K562 (cell line): ENCODE data around the gene UBE2J2.

Experiments
- FIP1L1 ChIP-seq: fragments of 200-400 bp; formaldehyde crosslinking; IDR thresholded peaks from 2 replicates; pipeline ENCODE4 v1.6.1; 2018; ENCODE audit warnings: mild to moderate bottlenecking, low read depth, low read length; ENCODE audit not compliant: poor library complexity, severe bottlenecking
- TAF15 ChIP-seq: fragments of 200-400 bp; formaldehyde crosslinking; IDR thresholded peaks from 2 replicates; pipeline ENCODE4 v1.6.1; 2017; ENCODE audit warnings: mild to moderate bottlenecking, low read depth, low read length, moderate library complexity

DNA sequence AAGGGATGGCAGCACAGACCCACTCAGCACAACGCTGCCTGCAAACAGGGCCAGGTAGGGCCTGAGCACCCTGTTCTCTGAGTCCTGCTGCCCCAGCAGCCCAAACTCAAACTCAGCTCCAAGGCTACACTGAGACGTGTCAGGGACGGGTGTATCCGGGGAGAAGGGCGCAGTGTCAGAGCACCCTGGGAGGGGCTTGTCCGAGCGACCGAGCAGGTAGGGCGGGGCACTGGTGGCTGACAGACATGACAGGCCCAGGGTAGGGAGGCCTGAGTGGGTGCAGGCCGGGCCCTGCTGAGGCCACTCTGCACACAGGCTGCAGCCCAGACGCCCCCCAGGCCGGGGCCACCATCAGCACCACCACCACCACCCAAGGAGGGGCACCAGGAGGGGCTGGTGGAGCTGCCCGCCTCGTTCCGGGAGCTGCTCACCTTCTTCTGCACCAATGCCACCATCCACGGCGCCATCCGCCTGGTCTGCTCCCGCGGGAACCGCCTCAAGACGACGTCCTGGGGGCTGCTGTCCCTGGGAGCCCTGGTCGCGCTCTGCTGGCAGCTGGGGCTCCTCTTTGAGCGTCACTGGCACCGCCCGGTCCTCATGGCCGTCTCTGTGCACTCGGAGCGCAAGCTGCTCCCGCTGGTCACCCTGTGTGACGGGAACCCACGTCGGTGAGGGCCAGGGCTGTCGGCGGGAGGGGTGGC, 12.1 kb upstream of the UBE2J2 start:
- TF ChIP-seq TAF15 (no peak), FIP1L1 (no peak)
